Activated CD8-positive, alpha-beta memory T cell treated with anti-CD3 and anti-CD28 coated beads for 48 hours (primary cell): ENCODE measurements around the gene SCG2.

Experiments used
- DNase-seq, 3 experiments: peaks; one replicate each; pipeline ENCODE4 v3.0.0-alpha.2; 2020; ENCODE audit warnings: low read depth in 2 of 3, low spot score in 2 of 3

The SCG2 gene

GRCh38 chr2:223578846-223579245 lies 23.3 kb downstream of the SCG2 start:
- DNase-seq = no peak

- DNase-seq = no peak
These were observed 25.3 kb downstream of the SCG2 start for GRCh38 chr2:223576873-223577272.

- DNase-seq = no peak
These were observed 31.4 kb downstream of the SCG2 start for GRCh38 chr2:223570784-223571183.

DNA sequence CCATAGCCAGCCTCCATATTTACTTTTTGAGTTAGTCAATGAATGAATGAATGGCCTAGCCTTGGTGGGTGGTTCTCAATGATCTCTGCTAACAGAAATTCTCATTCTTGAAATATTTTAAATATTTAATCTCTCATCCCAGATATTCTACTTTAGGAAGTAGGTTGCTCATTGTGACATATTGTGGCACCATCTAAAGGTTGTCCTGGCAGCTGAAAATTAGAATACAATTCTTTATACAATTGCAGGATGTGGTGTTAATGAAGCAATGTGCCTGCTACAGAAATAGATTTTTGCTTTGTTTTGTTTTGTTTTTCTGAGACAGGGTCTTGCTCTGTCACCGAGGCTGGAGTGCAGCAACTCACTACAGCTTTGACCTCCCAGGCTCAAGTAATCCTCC lies 35.8 kb downstream of the SCG2 start:
- DNase-seq = no peak

DNA sequence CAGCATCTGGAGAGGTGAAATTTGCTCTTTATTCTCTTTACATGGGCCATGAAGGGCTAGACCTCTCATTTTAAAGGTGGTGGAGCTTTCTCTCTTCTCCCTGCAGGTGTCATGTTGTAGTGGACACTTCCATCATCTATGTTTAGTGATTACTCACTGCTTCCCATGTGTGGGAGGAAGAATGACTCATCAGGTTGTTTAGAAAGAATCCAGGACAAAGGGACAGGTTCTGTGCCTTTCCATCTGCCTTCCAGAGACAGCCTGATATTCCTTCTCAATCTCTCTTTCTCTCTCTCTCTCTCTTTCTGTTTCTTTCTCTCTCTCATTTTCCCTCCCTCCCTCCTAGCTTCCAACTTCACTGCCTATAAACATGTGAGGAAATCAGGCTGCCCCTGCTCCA lies 38.7 kb downstream of the SCG2 start:
- DNase-seq = no peak

GRCh38 chr2:223562078-223562477 lies 40.1 kb downstream of the SCG2 start:
- DNase-seq = no peak

GRCh38 chr2:223560749-223561435 lies 41.3 kb downstream of the SCG2 start:
- DNase-seq = no peak

- no peak for DNase-seq
These were observed 43.2 kb downstream of the SCG2 start for GRCh38 chr2:223558970-223559369.

GRCh38 chr2:223554923-223555322 lies 47.2 kb downstream of the SCG2 start:
- DNase-seq = no peak

- DNase-seq = no peak
These were observed 52.9 kb downstream of the SCG2 start for GRCh38 chr2:223549215-223549614.

- no peak for DNase-seq
These were observed 54.0 kb downstream of the SCG2 start for GRCh38 chr2:223548194-223548593.
